Ascending aorta (tissue), 2 donors: ENCODE data around the gene BABAM2. TPM values are rescaled to one million over a fixed set of nuclear protein-coding genes. Genes with fewer than 3 reads are reported as not detected.

Source experiments
- DNase-seq, 2 donors: peaks; one replicate each; pipeline ENCODE4 v3.0.0-alpha.2; 2019; ENCODE audit warnings: low spot score in 2 of 2
- H3K27ac ChIP-seq, 2 donors: fragments of 200-600 bp; sonication (generic); one replicate each; pipeline ENCODE4 v1.5.1; 2016 to 2017; ENCODE audit warnings: mild to moderate bottlenecking in 1 of 2
- H3K27me3 ChIP-seq: fragments of 200-600 bp; sonication (generic); one replicate; pipeline ENCODE4 v1.5.1; 2017
- H3K36me3 ChIP-seq, 2 donors: fragments of 200-600 bp; sonication (generic); one replicate each; pipeline ENCODE4 v1.5.1; 2016
- H3K4me1 ChIP-seq, 2 donors: fragments of 200-600 bp; sonication (generic); one replicate each; pipeline ENCODE4 v1.5.1; 2016 to 2017; ENCODE audit warnings: mild to moderate bottlenecking in 1 of 2
- H3K4me3 ChIP-seq, 2 donors: fragments of 200-600 bp; sonication (generic); one replicate each; pipeline ENCODE4 v1.5.1; 2016 to 2017; ENCODE audit warnings: mild to moderate bottlenecking in 1 of 2
- H3K9me3 ChIP-seq, 2 donors: fragments of 200-600 bp; sonication (generic); one replicate each; pipeline ENCODE4 v1.5.1; 2016
- intact Hi-C: fragments of 100-400 bp; cut with DNase I; formaldehyde crosslinking; loops from one replicate; pipeline ENCODE4 v1.15.1; 2023
- total RNA-seq: library from RNA; depleted of rRNA; stranded (reverse); fragments of >200 nt; gene quantifications from one replicate; pipeline ENCODE4 v1.1.0, GENCODE V29; 2016
- TF ChIP-seq, protein P1 (sequence below), 3 experiments: fragments of 200-600 bp in 2 of 3; fragments of 450-650 bp in 1 of 3; sonication (generic) in 2 of 3; IDR thresholded peaks; one replicate each; pipeline ENCODE4 v1.5.1; 2016 to 2019; ENCODE audit warnings: antibody characterized with exemption in 3 of 3, mild to moderate bottlenecking in 1 of 3, moderate library complexity in 1 of 3

BABAM2 gene
- total RNA-seq, 1 donor from 2014 or later: 19.6 TPM

DNA sequence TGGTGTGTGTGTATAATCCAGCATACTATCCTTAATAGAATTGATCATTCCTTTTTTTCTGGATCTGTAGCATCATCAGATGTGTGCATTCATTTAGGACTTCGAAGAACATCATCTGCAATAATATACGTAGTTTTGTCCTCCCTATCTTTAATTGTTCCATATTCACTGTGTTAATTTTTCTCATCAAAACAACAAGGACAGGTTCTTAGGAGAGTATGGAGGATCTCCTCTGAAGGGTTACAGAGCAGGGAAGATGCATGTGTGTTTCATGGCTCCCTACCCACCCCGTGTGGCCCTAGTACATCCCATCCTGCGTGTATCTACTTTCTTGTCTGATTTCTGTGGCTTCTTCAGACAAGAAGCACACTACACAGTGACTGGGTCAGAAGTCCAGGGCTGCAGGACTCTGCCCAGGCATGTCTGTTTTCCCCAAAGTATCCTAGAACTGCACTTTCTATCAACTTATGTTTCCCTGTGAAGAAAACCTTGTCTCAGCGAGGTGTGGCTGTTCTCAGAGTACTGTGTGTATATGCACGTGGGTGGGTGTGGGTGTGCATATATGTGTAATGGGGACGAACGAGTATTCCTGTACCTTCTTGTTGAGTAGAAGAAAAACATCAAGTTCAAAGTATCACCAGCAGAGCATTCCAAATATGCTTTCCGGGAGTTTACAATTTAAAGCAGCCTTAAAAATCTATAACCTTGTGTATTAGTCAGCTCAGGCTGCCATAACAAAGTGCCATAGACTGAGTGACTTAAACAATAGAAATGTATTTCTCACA lies 281.8 kb downstream of the BABAM2 start:
- intact Hi-C loops: no loop called here
- H3K27ac ChIP-seq: no peak overlapping the region
- peaks cover 0 to 3% of the 10 kb centered on the region in 2 donors for H3K36me3 ChIP-seq
- no peak for DNase-seq
- H3K4me3 ChIP-seq: no peak overlapping the region
- H3K4me1 ChIP-seq: no peaks in the 10 kb centered on the region
- TF ChIP-seq, protein P1, sequence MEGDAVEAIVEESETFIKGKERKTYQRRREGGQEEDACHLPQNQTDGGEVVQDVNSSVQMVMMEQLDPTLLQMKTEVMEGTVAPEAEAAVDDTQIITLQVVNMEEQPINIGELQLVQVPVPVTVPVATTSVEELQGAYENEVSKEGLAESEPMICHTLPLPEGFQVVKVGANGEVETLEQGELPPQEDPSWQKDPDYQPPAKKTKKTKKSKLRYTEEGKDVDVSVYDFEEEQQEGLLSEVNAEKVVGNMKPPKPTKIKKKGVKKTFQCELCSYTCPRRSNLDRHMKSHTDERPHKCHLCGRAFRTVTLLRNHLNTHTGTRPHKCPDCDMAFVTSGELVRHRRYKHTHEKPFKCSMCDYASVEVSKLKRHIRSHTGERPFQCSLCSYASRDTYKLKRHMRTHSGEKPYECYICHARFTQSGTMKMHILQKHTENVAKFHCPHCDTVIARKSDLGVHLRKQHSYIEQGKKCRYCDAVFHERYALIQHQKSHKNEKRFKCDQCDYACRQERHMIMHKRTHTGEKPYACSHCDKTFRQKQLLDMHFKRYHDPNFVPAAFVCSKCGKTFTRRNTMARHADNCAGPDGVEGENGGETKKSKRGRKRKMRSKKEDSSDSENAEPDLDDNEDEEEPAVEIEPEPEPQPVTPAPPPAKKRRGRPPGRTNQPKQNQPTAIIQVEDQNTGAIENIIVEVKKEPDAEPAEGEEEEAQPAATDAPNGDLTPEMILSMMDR (IDR thresholded peaks at IDR 0.05): no peak
- peaks cover 7 to 8% of the 10 kb centered on the region in 2 donors for H3K9me3 ChIP-seq
- H3K27me3 ChIP-seq: no peaks in the 10 kb centered on the region

DNA sequence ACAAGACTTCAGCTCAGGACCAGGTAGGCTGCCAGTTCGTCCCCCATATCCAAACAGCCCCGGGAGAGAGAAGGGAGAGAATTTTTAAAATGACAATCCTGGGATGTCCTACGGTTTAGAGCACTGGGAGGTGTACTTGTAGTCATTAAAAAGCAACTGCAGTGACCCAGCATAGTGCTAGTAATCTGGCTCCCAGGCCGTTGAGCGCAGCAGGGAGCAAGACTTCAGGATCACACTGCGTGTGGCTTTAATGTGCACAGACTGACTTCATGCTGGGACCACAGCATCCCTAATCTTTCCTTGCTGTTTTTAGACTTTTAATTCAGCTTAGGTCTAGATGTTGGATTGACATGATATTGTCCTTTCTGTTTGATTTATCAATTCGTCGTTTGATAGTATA lies 282.8 kb downstream of the BABAM2 start:
- H3K4me3 ChIP-seq: no peak overlapping the region
- TF ChIP-seq, protein P1 (IDR thresholded peaks at IDR 0.05): no peak
- intact Hi-C loops: no loop called here
- no peak overlapping the region for H3K27ac ChIP-seq
- H3K9me3 ChIP-seq: peaks cover 8 to 10% of the 10 kb centered on the region in 2 donors
- peaks cover 0 to 3% of the 10 kb centered on the region in 2 donors for H3K36me3 ChIP-seq
- H3K27me3 ChIP-seq: no peaks in the 10 kb centered on the region
- no peak for DNase-seq
- no peaks in the 10 kb centered on the region for H3K4me1 ChIP-seq

DNA sequence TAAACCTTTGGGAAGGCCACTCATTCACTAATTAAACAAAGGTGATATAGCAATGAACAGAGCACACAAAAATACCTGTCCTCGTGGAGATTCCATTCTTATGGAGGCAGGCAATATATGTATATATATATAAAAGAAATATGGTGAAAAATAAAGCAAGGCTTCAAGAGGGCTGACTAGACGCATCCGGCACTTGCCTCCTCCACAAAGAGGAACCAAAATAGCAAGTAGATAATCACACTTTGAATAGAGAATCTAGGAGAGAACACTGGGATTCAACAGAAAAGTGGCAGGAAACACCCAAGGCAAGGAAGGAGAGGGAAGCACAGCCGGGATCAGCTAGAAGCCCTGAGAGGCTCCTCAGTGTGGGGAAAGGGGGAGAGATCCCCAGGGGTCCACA lies 283.7 kb downstream of the BABAM2 start:
- Histone ChIP-seq H3K4me3 (no peak overlapping the region), H3K4me1 (no peaks in the 10 kb centered on the region), H3K9me3 (peaks cover 8 to 10% of the 10 kb centered on the region in 2 donors), H3K27me3 (no peaks in the 10 kb centered on the region), H3K27ac (no peak overlapping the region), H3K36me3 (peaks cover 0 to 3% of the 10 kb centered on the region in 2 donors)
- intact Hi-C loops: no loop called here
- DNase-seq: no peak
- TF ChIP-seq, protein P1 (IDR thresholded peaks at IDR 0.05): no peak

DNA sequence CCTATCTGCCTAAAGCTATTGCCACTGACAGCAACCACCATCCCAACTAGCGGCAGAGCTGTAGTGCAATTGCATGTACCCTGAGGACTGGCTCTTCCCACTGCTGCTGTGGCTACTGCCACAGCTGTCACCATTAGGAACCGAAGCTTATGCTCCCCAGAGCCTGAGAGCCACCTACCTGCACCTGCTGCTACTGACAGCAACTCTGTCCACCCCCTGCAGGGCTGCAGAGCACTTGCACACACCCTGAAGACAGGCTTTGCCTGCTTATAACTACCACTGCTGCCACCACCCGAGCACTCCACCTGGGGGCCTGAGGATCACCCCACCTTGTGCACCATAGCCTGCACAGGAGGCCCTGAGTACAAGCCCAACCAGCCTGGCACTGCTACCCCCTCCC lies 284.5 kb downstream of the BABAM2 start:
- no peaks in the 10 kb centered on the region for H3K27me3 ChIP-seq
- H3K27ac ChIP-seq: no peak overlapping the region
- intact Hi-C loops: no loop called here
- DNase-seq: no peak
- no peaks in the 10 kb centered on the region for H3K4me1 ChIP-seq
- peaks cover 8 to 10% of the 10 kb centered on the region in 2 donors for H3K9me3 ChIP-seq
- TF ChIP-seq, protein P1 (IDR thresholded peaks at IDR 0.05): no peak
- H3K36me3 ChIP-seq: peaks cover 0 to 3% of the 10 kb centered on the region in 2 donors
- no peak overlapping the region for H3K4me3 ChIP-seq

DNA sequence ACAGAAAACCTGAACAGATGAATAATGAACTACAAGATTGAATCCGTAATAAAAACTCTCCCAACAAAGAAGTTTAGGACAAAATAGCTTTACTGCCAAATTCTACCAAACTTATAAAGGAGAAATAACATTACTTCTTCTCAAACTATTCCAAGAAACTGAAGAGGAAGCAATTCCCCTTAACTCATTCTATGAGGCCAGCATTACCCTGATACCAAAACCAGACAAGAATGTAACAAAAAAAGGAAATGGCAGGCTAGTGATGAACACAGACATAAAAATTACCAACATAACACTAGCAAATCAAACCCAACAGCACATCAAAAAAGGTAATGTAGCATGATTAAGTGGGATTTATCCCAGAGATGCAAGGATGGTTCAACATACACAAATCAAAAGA lies 288.4 kb downstream of the BABAM2 start:
- TF ChIP-seq, protein P1 (IDR thresholded peaks at IDR 0.05): no peak
- peaks cover 0 to 3% of the 10 kb centered on the region in 2 donors for H3K36me3 ChIP-seq
- no peak overlapping the region for H3K27ac ChIP-seq
- intact Hi-C loops: no loop called here
- H3K9me3 ChIP-seq: peaks cover 8 to 10% of the 10 kb centered on the region in 2 donors
- no peaks in the 10 kb centered on the region for H3K4me1 ChIP-seq
- no peak overlapping the region for H3K4me3 ChIP-seq
- no peak for DNase-seq
- no peaks in the 10 kb centered on the region for H3K27me3 ChIP-seq
